DOHH2 (cell line): ENCODE measurements around the gene TMEM72.

Experiments used
- H3F3A ChIP-seq: fragments of 200-600 bp; sonication (generic), shearing (Covaris generic); 2 replicates; pipeline ENCODE4 v1.6.0; 2016; ENCODE audit warnings: antibody characterized with exemption, mild to moderate bottlenecking; ENCODE audit not compliant: control insufficient read depth, insufficient read depth
- H3K27ac ChIP-seq: fragments of 200-600 bp; sonication (generic); 2 replicates; pipeline ENCODE4 v1.5.1; 2014; ENCODE audit warnings: low read depth, mild to moderate bottlenecking, low read length, moderate library complexity
- H3K27me3 ChIP-seq: fragments of 200-600 bp; sonication (generic); 2 replicates; pipeline ENCODE4 v1.6.1; 2014; ENCODE audit warnings: mild to moderate bottlenecking, low read length, mixed read lengths; ENCODE audit not compliant: control insufficient read depth
- H3K36me3 ChIP-seq: fragments of 200-600 bp; sonication (generic); 2 replicates; pipeline ENCODE4 v1.6.1; 2014; ENCODE audit warnings: mild to moderate bottlenecking, low read length, moderate library complexity, mixed read lengths; ENCODE audit not compliant: control insufficient read depth
- H3K4me1 ChIP-seq: fragments of 200-600 bp; sonication (generic); 2 replicates; pipeline ENCODE4 v1.6.1; 2014; ENCODE audit warnings: mild to moderate bottlenecking, low read length, mixed read lengths; ENCODE audit not compliant: control insufficient read depth
- H3K4me2 ChIP-seq: fragments of 200-600 bp; sonication (generic); 2 replicates; pipeline ENCODE4 v1.6.0; 2014; ENCODE audit warnings: mild to moderate bottlenecking, low read length, moderate library complexity
- H3K4me3 ChIP-seq: fragments of 200-600 bp; sonication (generic); 2 replicates; pipeline ENCODE4 v1.5.1; 2014; ENCODE audit warnings: mild to moderate bottlenecking, low read length, mixed read lengths
- H3K79me2 ChIP-seq: fragments of 200-600 bp; sonication (generic); 2 replicates; pipeline ENCODE4 v1.6.1; 2014; ENCODE audit warnings: mild to moderate bottlenecking, low read length, mixed read lengths; ENCODE audit not compliant: control insufficient read depth
- H3K9me2 ChIP-seq: fragments of 200-600 bp; sonication (generic); replicated peaks from 2 replicates; pipeline ENCODE4 v1.6.1; 2014; ENCODE audit warnings: mild to moderate bottlenecking, low read length, mixed read lengths; ENCODE audit not compliant: control insufficient read depth
- H3K9me3 ChIP-seq: fragments of 200-600 bp; sonication (generic); 2 replicates; pipeline ENCODE4 v1.6.1; 2014; ENCODE audit warnings: antibody characterized with exemption, low read length, mixed read lengths; ENCODE audit not compliant: control insufficient read depth, insufficient read depth
- H4K20me1 ChIP-seq: fragments of 200-600 bp; sonication (generic); 2 replicates; pipeline ENCODE4 v1.6.0; 2014; ENCODE audit warnings: low read depth, mild to moderate bottlenecking, antibody characterized with exemption, low read length, moderate library complexity; ENCODE audit not compliant: control insufficient read depth, insufficient read depth
- CTCF ChIP-seq: fragments of 200-600 bp; sonication (generic); IDR thresholded peaks from one replicate; pipeline ENCODE4 v1.5.1; 2014; ENCODE audit warnings: antibody characterized with exemption, mild to moderate bottlenecking, low read depth, low read length; ENCODE audit not compliant: poor library complexity, severe bottlenecking
- EZH2phosphoT487 ChIP-seq: fragments of 200-600 bp; sonication (generic); IDR thresholded peaks from 2 replicates; pipeline ENCODE4 v1.6.1; 2017; ENCODE audit warnings: borderline replicate concordance, mild to moderate bottlenecking, antibody characterized with exemption, low read length, moderate library complexity, mixed read lengths

TMEM72 gene

GRCh38 chr10:44926751-44927351 is 15.7 kb downstream of the TMEM72 start:
- Histone ChIP-seq H3K4me2 (no peak overlapping the region), H3K4me1 (no peaks in the 10 kb centered on the region), H3K27ac (no peak overlapping the region), H3F3A (no peaks in the 10 kb centered on the region), H3K9me3 (no peaks in the 10 kb centered on the region), H3K36me3 (no peaks in the 10 kb centered on the region), H4K20me1 (no peaks in the 10 kb centered on the region), H3K27me3 (no peaks in the 10 kb centered on the region), H3K9me2 (no peaks in the 10 kb centered on the region), H3K4me3 (no peak overlapping the region), H3K79me2 (no peaks in the 10 kb centered on the region)
- TF ChIP-seq EZH2phosphoT487 (no peak), CTCF (no peak)

- no peaks in the 10 kb centered on the region for H3K27me3 ChIP-seq
- H3K4me1 ChIP-seq, result no peaks in the 10 kb centered on the region
- H3K27ac ChIP-seq, result no peak overlapping the region
- H3K9me2 ChIP-seq, result no peaks in the 10 kb centered on the region
- no peak overlapping the region for H3K4me2 ChIP-seq
- TF ChIP-seq CTCF (no peak), EZH2phosphoT487 (no peak)
- H4K20me1 ChIP-seq, result no peaks in the 10 kb centered on the region
- no peaks in the 10 kb centered on the region for H3F3A ChIP-seq
- no peak overlapping the region for H3K4me3 ChIP-seq
- no peaks in the 10 kb centered on the region for H3K36me3 ChIP-seq
- H3K9me3 ChIP-seq, result no peaks in the 10 kb centered on the region
- no peaks in the 10 kb centered on the region for H3K79me2 ChIP-seq
Observed at GRCh38 chr10:44927352-44927751, 16.2 kb downstream of the TMEM72 start.

GRCh38 chr10:44928462-44928861 is 17.3 kb downstream of the TMEM72 start:
- no peak overlapping the region for H3K4me3 ChIP-seq

More at GRCh38 chr10:44928462-44928861, 17.3 kb downstream of the TMEM72 start:
- H3K79me2 ChIP-seq, result no peaks in the 10 kb centered on the region
- no peaks in the 10 kb centered on the region for H4K20me1 ChIP-seq
- H3K36me3 ChIP-seq, result no peaks in the 10 kb centered on the region
- no peak overlapping the region for H3K27ac ChIP-seq
- H3K4me2 ChIP-seq, result no peak overlapping the region
- TF ChIP-seq CTCF, result no peak
- TF ChIP-seq EZH2phosphoT487, result no peak
- no peaks in the 10 kb centered on the region for H3F3A ChIP-seq
- H3K9me3 ChIP-seq, result no peaks in the 10 kb centered on the region
- no peaks in the 10 kb centered on the region for H3K9me2 ChIP-seq
- no peaks in the 10 kb centered on the region for H3K27me3 ChIP-seq
- peaks cover 5% of the 10 kb centered on the region for H3K4me1 ChIP-seq
